RWPE2 (cell line): ENCODE measurements around the gene RPS23.

Source experiments
- ATAC-seq: fragments of 200-7000 bp; cut with Tn5 transposase; 3 replicates; pipeline ENCODE4 v1.9.1; 2021; ENCODE audit warnings: low read depth
- DNase-seq: peaks from one replicate; pipeline ENCODE4 v3.0.0-alpha.2; 2020; ENCODE audit warnings: low spot score
- H3K27ac ChIP-seq: fragments of 450-650 bp; 2 replicates; pipeline ENCODE4 v1.5.1; 2017; ENCODE audit warnings: mild to moderate bottlenecking; ENCODE audit not compliant: poor library complexity, severe bottlenecking
- H3K27me3 ChIP-seq: fragments of 250-450 bp; sonication (Bioruptor Pico); 2 replicates; pipeline ENCODE4 v1.5.1; 2021; ENCODE audit warnings: mild to moderate bottlenecking, moderate library complexity; ENCODE audit not compliant: insufficient read depth, poor library complexity, severe bottlenecking
- H3K36me3 ChIP-seq: fragments of 250-450 bp; sonication (Bioruptor Pico); 2 replicates; pipeline ENCODE4 v1.5.1; 2020; ENCODE audit warnings: low read depth, mild to moderate bottlenecking, moderate library complexity
- H3K4me1 ChIP-seq: fragments of 250-450 bp; sonication (Bioruptor Pico); 2 replicates; pipeline ENCODE4 v1.5.1; 2021; ENCODE audit warnings: mild to moderate bottlenecking, moderate library complexity; ENCODE audit not compliant: insufficient read depth, poor library complexity, severe bottlenecking
- H3K4me3 ChIP-seq: fragments of 250-450 bp; sonication (Bioruptor Pico); 2 replicates; pipeline ENCODE4 v1.5.1; 2021; ENCODE audit warnings: mild to moderate bottlenecking, moderate library complexity; ENCODE audit not compliant: severe bottlenecking
- H3K9me3 ChIP-seq: fragments of 250-450 bp; sonication (Bioruptor Pico); 2 replicates; pipeline ENCODE4 v1.5.1; 2021; ENCODE audit warnings: mild to moderate bottlenecking, moderate library complexity; ENCODE audit not compliant: severe bottlenecking
- CTCF ChIP-seq: fragments of 450-650 bp; IDR thresholded peaks from one replicate; pipeline ENCODE4 v1.5.1; 2017; ENCODE audit warnings: mild to moderate bottlenecking, moderate library complexity; ENCODE audit not compliant: poor library complexity, severe bottlenecking

RPS23 gene

GRCh38 chr5:82225525-82226172, 52.5 kb downstream of the RPS23 start:
- Histone ChIP-seq H3K9me3 (no peaks in the 10 kb centered on the region), H3K4me3 (no peak overlapping the region), H3K36me3 (no peaks in the 10 kb centered on the region), H3K27ac (no peak overlapping the region), H3K27me3 (no peaks in the 10 kb centered on the region), H3K4me1 (no peaks in the 10 kb centered on the region)
- DNase-seq (no peak), ATAC-seq (peak; percentile 90)
- peak; percentile 98 for TF ChIP-seq CTCF
